Adipocyte (in vitro differentiated cells): ENCODE measurements around the gene FADS2.

ENCODE experiments used
- DNase-seq: peaks from one replicate; pipeline ENCODE4 v3.0.0-alpha.2; 2015; ENCODE audit warnings: low read depth
- H3K27me3 ChIP-seq: replicated peaks from 2 replicates; pipeline ENCODE4 v1.7.0; 2013; ENCODE audit warnings: mild to moderate bottlenecking, low read length, moderate library complexity; ENCODE audit not compliant: control insufficient read depth, insufficient read depth
- H3K36me3 ChIP-seq: 2 replicates; pipeline ENCODE4 v1.7.0; 2013; ENCODE audit warnings: low read length, mild to moderate bottlenecking, moderate library complexity; ENCODE audit not compliant: control insufficient read depth, insufficient read depth, severe bottlenecking
- H3K4me1 ChIP-seq: 2 replicates; pipeline ENCODE4 v1.7.0; 2013; ENCODE audit warnings: mild to moderate bottlenecking, low read length, moderate library complexity; ENCODE audit not compliant: control insufficient read depth, insufficient read depth
- H3K4me3 ChIP-seq: 2 replicates; pipeline ENCODE4 v1.7.0; 2013; ENCODE audit warnings: mild to moderate bottlenecking, low read length, moderate library complexity
- H3K9ac ChIP-seq: 2 replicates; pipeline ENCODE4 v1.7.0; 2013; ENCODE audit warnings: mild to moderate bottlenecking, low read length, moderate library complexity
- H3K9me3 ChIP-seq: 2 replicates; pipeline ENCODE4 v1.7.0; 2013; ENCODE audit warnings: mild to moderate bottlenecking, low read length, moderate library complexity; ENCODE audit not compliant: control insufficient read depth

FADS2 gene

GRCh38 chr11:61830237-61831105, 2.4 kb downstream of the FADS2 start:
- Histone ChIP-seq H3K4me3 (peak overlapping the region; percentile 95), H3K36me3 (peaks cover 20% of the 10 kb centered on the region), H3K4me1 (peaks cover 53% of the 10 kb centered on the region), H3K9ac (peak overlapping the region; percentile 98), H3K27me3 (no peaks in the 10 kb centered on the region), H3K9me3 (no peaks in the 10 kb centered on the region)
- DNase-seq = peak; percentile 78

GRCh38 chr11:61832207-61832606, 4.1 kb downstream of the FADS2 start:
- Histone ChIP-seq H3K36me3 (peaks cover 24% of the 10 kb centered on the region), H3K9me3 (no peaks in the 10 kb centered on the region), H3K9ac (no peak overlapping the region), H3K4me3 (no peak overlapping the region), H3K4me1 (peaks cover 49% of the 10 kb centered on the region), H3K27me3 (no peaks in the 10 kb centered on the region)
- DNase-seq = no peak

DNA sequence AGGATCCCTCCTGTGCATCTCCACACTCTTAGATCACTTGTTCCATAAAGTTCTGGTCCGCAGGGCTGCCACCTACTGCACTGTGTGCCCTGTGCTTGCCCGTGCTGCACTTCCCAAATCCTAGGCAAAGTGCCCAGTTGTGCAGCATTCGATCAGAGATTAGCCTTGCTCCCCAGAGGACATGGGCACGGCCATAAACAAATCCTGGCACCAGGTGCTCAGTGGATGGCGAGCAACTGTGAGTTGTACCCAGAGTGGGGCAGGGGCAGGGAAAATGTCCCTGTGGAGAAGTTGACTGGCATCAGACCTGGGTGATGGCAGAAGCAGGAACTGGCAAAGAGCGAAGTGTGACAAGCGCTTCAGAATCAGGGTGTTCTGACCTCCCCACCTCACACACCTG, 4.7 kb downstream of the FADS2 start:
- Histone ChIP-seq H3K9me3 (no peaks in the 10 kb centered on the region), H3K4me1 (peaks cover 47% of the 10 kb centered on the region), H3K4me3 (no peak overlapping the region), H3K36me3 (peaks cover 29% of the 10 kb centered on the region), H3K9ac (no peak overlapping the region), H3K27me3 (no peaks in the 10 kb centered on the region)
- no peak for DNase-seq

DNA sequence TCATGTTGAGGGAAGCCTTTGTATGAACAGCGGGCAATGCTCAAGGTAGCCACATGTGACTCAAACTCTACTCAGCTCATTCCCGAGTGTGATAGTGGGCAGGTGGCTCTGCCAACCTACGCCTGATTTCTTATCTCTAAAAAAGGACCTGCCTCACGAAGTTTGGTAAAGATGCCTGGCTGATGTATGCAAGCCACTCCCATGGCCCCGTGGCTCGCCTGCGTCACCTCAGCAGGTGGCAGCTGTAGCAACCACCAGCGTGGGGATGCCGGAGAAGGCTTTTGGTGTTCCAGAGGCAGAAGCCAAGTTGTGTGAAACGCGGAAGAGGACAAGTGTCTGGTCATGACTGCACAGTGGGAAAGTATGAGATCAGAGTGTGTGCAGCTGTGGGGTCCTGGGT, 5.4 kb downstream of the FADS2 start:
- Histone ChIP-seq H3K4me1 (peaks cover 47% of the 10 kb centered on the region), H3K36me3 (peaks cover 36% of the 10 kb centered on the region), H3K9me3 (no peaks in the 10 kb centered on the region), H3K4me3 (no peak overlapping the region), H3K27me3 (no peaks in the 10 kb centered on the region), H3K9ac (no peak overlapping the region)
- DNase-seq = no peak

DNA sequence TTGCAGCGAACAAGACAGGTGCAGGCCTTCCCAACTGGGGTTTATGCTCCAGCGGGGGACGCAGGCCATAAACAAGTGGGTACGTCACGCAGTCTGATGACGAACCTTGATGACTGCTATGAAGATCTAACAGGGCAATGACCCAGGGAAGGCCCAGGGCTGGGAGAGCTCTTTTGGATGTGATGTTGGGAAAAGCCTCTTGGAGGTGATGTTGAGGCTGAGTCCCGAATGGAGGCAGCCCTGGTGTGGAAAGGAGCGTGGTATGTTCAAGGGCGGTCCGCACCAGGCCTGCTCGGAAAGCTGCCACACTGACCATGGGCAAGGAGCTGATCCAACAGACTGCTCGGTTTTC, 5.8 kb downstream of the FADS2 start:
- Histone ChIP-seq H3K27me3 (no peaks in the 10 kb centered on the region), H3K9me3 (no peaks in the 10 kb centered on the region), H3K4me3 (no peak overlapping the region), H3K36me3 (peaks cover 41% of the 10 kb centered on the region), H3K4me1 (peaks cover 47% of the 10 kb centered on the region), H3K9ac (peak overlapping the region; percentile 71)
- no peak for DNase-seq

DNA sequence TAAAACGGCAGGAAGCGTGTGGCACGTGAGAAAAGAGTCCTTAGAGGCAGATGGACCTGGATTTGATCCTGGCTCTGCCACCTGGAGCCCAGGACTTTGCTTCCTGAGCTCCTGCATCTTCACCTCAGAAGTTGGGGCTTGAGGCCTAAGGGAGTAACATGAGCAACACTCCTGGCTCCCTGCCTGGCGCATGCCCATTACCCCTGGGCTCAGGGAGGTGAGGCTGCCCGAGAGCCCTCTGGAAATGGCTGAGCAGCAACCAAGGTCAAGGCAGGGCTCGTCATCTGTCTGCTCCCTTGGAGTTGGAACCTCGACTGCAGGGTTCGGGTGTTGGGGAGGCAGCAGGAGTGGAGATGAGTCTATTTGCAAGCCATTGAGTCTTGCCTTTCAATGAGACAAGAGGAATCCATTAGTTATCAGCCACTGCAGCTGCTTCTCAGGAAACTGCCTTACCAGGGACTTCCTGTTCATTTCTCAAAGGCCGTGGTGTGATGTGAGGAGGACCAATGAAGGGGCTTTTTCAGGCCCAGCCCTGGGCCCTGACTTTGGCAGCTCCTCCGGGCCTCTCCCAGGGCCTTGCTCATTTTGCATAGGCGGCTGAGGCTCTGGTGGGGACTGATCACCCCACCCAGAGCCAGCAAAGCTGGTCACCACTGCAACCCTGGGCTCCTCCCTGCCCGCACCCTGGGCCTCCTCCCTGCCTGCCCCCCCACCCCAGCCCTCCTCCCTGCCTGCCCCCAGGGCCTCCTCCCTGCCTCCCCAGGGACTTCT, 6.4 kb downstream of the FADS2 start:
- Histone ChIP-seq H3K9me3 (no peaks in the 10 kb centered on the region), H3K4me1 (peaks cover 44% of the 10 kb centered on the region), H3K36me3 (peaks cover 45% of the 10 kb centered on the region), H3K4me3 (no peak overlapping the region), H3K27me3 (no peaks in the 10 kb centered on the region), H3K9ac (peak overlapping the region; percentile 77)
- DNase-seq = peak; percentile 65

GRCh38 chr11:61836193-61836592, 8.1 kb downstream of the FADS2 start:
- Histone ChIP-seq H3K4me1 (peaks cover 27% of the 10 kb centered on the region), H3K27me3 (no peaks in the 10 kb centered on the region), H3K4me3 (no peak overlapping the region), H3K9me3 (no peaks in the 10 kb centered on the region), H3K36me3 (peaks cover 62% of the 10 kb centered on the region), H3K9ac (no peak overlapping the region)
- DNase-seq = no peak

GRCh38 chr11:61837411-61838005, 9.4 kb downstream of the FADS2 start:
- Histone ChIP-seq H3K36me3 (peaks cover 68% of the 10 kb centered on the region), H3K27me3 (no peaks in the 10 kb centered on the region), H3K9me3 (no peaks in the 10 kb centered on the region), H3K4me1 (peaks cover 17% of the 10 kb centered on the region), H3K9ac (no peak overlapping the region), H3K4me3 (no peak overlapping the region)
- no peak for DNase-seq

- no peak for DNase-seq
- Histone ChIP-seq H3K4me3 (no peak overlapping the region), H3K36me3 (peaks cover 70% of the 10 kb centered on the region), H3K27me3 (no peaks in the 10 kb centered on the region), H3K4me1 (peaks cover 16% of the 10 kb centered on the region), H3K9me3 (no peaks in the 10 kb centered on the region), H3K9ac (no peak overlapping the region)
These were observed 10.4 kb downstream of the FADS2 start for GRCh38 chr11:61838501-61838900.

GRCh38 chr11:61838921-61839320, 10.8 kb downstream of the FADS2 start:
- no peaks in the 10 kb centered on the region for H3K27me3 ChIP-seq
- H3K9me3 ChIP-seq = no peaks in the 10 kb centered on the region
- peaks cover 12% of the 10 kb centered on the region for H3K4me1 ChIP-seq
- H3K36me3 ChIP-seq = peaks cover 69% of the 10 kb centered on the region
- no peak overlapping the region for H3K4me3 ChIP-seq
- H3K9ac ChIP-seq = no peak overlapping the region
- no peak for DNase-seq

- DNase-seq = no peak
- H3K36me3 ChIP-seq = peaks cover 76% of the 10 kb centered on the region
- H3K9ac ChIP-seq = no peak overlapping the region
- H3K9me3 ChIP-seq = no peaks in the 10 kb centered on the region
- no peaks in the 10 kb centered on the region for H3K27me3 ChIP-seq
- H3K4me1 ChIP-seq = peaks cover 4% of the 10 kb centered on the region
- no peak overlapping the region for H3K4me3 ChIP-seq
These were observed 11.6 kb downstream of the FADS2 start for GRCh38 chr11:61839742-61840141.
